HUES6 (cell line): Measurements from ENCODE around the gene KCNJ12.

ENCODE experiments used
- H3K27ac ChIP-seq: 2 replicates; pipeline ENCODE4 v1.7.0; 2013; ENCODE audit warnings: low read depth, mild to moderate bottlenecking, low read length, inconsistent platforms
- H3K27me3 ChIP-seq: 2 replicates; pipeline ENCODE4 v1.6.1; 2013; ENCODE audit warnings: low read length; ENCODE audit not compliant: control insufficient read depth, insufficient read depth
- H3K36me3 ChIP-seq: 2 replicates; pipeline ENCODE4 v1.6.1; 2013; ENCODE audit warnings: low read length; ENCODE audit not compliant: control insufficient read depth, insufficient read depth
- H3K4me1 ChIP-seq: 2 replicates; pipeline ENCODE4 v1.6.1; 2013; ENCODE audit warnings: low read length; ENCODE audit not compliant: control insufficient read depth, insufficient read depth
- H3K4me3 ChIP-seq: 2 replicates; pipeline ENCODE4 v1.5.1; 2013; ENCODE audit warnings: low read depth, low read length
- H3K9ac ChIP-seq: one replicate; pipeline ENCODE4 v1.6.1; 2013; ENCODE audit warnings: mild to moderate bottlenecking, low read length
- H3K9me3 ChIP-seq: 2 replicates; pipeline ENCODE4 v1.6.1; 2013; ENCODE audit warnings: low read depth, low read length; ENCODE audit not compliant: control insufficient read depth, insufficient read depth

The KCNJ12 gene

GRCh38 chr17:21358682-21359482 is 17.3 kb upstream of the KCNJ12 start:
- H3K36me3 ChIP-seq, result no peaks in the 10 kb centered on the region
- H3K9ac ChIP-seq, result no peak overlapping the region
- no peak overlapping the region for H3K27ac ChIP-seq
- H3K4me3 ChIP-seq, result no peak overlapping the region
- H3K9me3 ChIP-seq, result no peaks in the 10 kb centered on the region
- peaks cover 88% of the 10 kb centered on the region for H3K27me3 ChIP-seq
- H3K4me1 ChIP-seq, result peaks cover 39% of the 10 kb centered on the region

DNA sequence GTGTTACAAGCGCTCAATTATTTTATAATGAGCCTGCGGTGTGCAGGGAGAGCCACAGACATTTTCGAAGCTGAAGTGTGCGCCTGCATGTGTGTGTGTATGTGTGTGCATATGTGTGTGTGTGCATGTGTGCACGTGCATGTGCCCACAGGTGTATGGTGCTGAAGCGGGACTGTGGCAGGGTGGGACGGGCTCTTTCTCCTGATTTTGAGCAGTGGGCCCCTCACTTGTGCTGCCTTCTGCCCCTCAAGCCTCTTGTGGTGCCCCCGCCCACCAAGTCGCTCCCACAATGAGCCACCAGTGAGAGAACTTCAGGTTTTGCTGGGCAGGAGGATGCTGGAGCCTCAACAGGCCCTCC is 16.7 kb upstream of the KCNJ12 start:
- H3K27me3 ChIP-seq, result peaks cover 85% of the 10 kb centered on the region
- no peaks in the 10 kb centered on the region for H3K9me3 ChIP-seq
- H3K36me3 ChIP-seq, result no peaks in the 10 kb centered on the region
- H3K9ac ChIP-seq, result no peak overlapping the region
- H3K4me3 ChIP-seq, result no peak overlapping the region
- H3K4me1 ChIP-seq, result peaks cover 39% of the 10 kb centered on the region
- H3K27ac ChIP-seq, result no peak overlapping the region

DNA sequence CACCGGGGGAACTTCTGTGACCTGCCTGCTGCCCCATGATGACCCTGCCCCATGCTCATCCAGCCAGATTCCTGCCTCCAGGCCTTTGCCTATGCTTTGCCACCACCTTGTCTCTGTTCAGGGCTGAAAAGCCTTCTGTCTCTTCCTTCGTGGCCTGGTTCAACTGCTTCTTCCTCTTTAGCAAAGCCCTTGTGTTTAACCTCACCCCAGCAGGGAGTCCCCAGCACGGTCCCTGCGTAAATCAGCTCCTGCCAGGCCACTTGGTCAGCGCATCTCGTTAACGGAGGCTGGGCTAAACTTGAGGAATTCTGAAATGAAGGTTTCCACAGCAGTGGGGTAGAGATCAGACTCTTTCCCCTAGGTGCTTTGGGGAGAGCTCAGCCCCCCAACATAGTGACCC is 16.1 kb upstream of the KCNJ12 start:
- Histone ChIP-seq H3K4me1 (peaks cover 39% of the 10 kb centered on the region), H3K9me3 (no peaks in the 10 kb centered on the region), H3K36me3 (no peaks in the 10 kb centered on the region), H3K27me3 (peaks cover 79% of the 10 kb centered on the region), H3K4me3 (no peak overlapping the region), H3K27ac (no peak overlapping the region), H3K9ac (no peak overlapping the region)

GRCh38 chr17:21361020-21361809 is 14.9 kb upstream of the KCNJ12 start:
- Histone ChIP-seq H3K4me1 (peaks cover 39% of the 10 kb centered on the region), H3K27me3 (peaks cover 77% of the 10 kb centered on the region), H3K27ac (no peak overlapping the region), H3K9me3 (no peaks in the 10 kb centered on the region), H3K36me3 (no peaks in the 10 kb centered on the region), H3K9ac (no peak overlapping the region), H3K4me3 (no peak overlapping the region)

DNA sequence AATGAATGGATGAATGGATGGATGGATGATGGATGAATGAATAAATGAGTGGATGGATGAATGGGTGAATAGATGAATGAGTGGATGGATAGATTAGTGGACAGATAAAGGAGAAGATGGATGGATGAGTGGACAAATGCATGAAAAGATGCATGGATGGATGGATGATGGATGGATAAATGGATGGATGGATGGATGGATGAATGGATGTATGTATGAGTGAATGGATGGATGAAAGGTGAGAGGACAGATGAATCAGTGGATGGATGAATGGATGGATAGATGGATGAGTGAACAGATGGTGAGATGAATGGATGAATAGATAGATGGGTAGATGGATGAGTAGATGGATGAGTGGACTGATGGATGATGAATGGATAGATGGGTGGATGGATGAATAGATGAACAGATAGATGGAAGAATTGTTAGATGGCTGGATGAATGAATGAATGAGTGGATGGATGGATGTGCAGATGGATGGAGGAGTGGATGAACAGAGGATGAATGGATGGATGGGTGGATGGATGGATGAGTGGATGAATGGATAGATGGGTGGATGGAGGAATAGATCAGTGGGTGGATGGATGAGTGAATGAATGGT is 13.7 kb upstream of the KCNJ12 start:
- H3K27me3 ChIP-seq, result peaks cover 76% of the 10 kb centered on the region
- H3K9ac ChIP-seq, result no peak overlapping the region
- H3K4me1 ChIP-seq, result peaks cover 37% of the 10 kb centered on the region
- no peaks in the 10 kb centered on the region for H3K36me3 ChIP-seq
- no peak overlapping the region for H3K4me3 ChIP-seq
- no peaks in the 10 kb centered on the region for H3K9me3 ChIP-seq
- no peak overlapping the region for H3K27ac ChIP-seq

GRCh38 chr17:21363776-21364642 is 12.1 kb upstream of the KCNJ12 start:
- H3K4me1 ChIP-seq, result peaks cover 22% of the 10 kb centered on the region
- peaks cover 70% of the 10 kb centered on the region for H3K27me3 ChIP-seq

GRCh38 chr17:21365016-21365415 is 11.1 kb upstream of the KCNJ12 start:
- H3K9ac ChIP-seq, result no peak overlapping the region
- no peaks in the 10 kb centered on the region for H3K9me3 ChIP-seq
- peaks cover 65% of the 10 kb centered on the region for H3K27me3 ChIP-seq
- H3K4me1 ChIP-seq, result peaks cover 13% of the 10 kb centered on the region
- no peaks in the 10 kb centered on the region for H3K36me3 ChIP-seq
- H3K4me3 ChIP-seq, result no peak overlapping the region
- H3K27ac ChIP-seq, result no peak overlapping the region

More at GRCh38 chr17:21363776-21364642, 12.1 kb upstream of the KCNJ12 start:
- no peak overlapping the region for H3K9ac ChIP-seq
- no peaks in the 10 kb centered on the region for H3K9me3 ChIP-seq
- H3K36me3 ChIP-seq, result no peaks in the 10 kb centered on the region
- H3K27ac ChIP-seq, result no peak overlapping the region
- H3K4me3 ChIP-seq, result no peak overlapping the region

GRCh38 chr17:21368545-21369246 is 7.5 kb upstream of the KCNJ12 start:
- Histone ChIP-seq H3K27me3 (peaks cover 49% of the 10 kb centered on the region; the same call in 1 of the 2 replicates), H3K36me3 (no peaks in the 10 kb centered on the region), H3K9me3 (no peaks in the 10 kb centered on the region), H3K9ac (no peak overlapping the region), H3K27ac (no peak overlapping the region), H3K4me1 (peaks cover 32% of the 10 kb centered on the region), H3K4me3 (no peak overlapping the region)

DNA sequence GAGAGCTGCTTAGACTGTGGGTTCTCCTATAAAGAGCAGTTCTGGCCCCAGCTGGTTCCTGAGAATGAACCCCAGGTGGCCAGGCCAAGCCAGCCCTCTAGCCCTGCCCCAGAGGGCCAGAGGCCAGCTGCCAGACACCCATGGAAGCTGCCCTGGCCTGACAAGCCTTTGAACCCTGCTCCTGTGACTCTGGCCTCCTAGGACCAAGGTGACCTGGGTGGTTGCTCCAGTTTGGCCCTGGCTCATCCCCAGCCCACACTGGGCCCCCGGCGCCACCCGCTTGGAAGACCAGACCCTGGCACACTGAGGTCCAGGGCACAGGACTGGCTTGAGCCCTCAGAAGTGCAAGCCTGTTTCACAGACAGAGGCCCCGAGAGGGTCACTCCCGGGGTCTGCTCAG is 6.8 kb upstream of the KCNJ12 start:
- H3K4me3 ChIP-seq, result no peak overlapping the region
- H3K27me3 ChIP-seq, result peaks cover 52% of the 10 kb centered on the region; the same call in 1 of the 2 replicates
- no peak overlapping the region for H3K9ac ChIP-seq
- peaks cover 33% of the 10 kb centered on the region for H3K4me1 ChIP-seq
- H3K36me3 ChIP-seq, result no peaks in the 10 kb centered on the region
- H3K27ac ChIP-seq, result no peak overlapping the region
- H3K9me3 ChIP-seq, result no peaks in the 10 kb centered on the region

DNA sequence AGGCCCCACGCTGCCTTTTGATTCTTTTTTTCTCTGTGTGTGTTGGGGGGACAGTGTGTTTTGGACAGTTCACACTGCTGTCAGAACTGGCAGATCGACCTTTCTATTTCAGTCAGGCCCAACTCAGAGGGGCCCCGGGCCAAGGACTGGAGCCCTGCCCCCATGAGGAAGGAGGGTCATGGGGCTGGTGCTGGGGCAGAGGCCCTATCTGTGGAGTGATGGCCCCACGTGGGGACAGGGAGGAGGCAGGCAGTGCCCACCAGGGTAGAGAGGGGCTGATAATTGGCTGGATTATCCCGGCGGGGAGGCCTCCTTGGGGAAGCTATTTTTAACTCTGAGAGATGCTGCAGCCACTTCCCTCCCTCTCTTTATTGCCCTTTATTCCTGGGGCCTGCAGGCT is 5.7 kb upstream of the KCNJ12 start:
- Histone ChIP-seq H3K9me3 (no peaks in the 10 kb centered on the region), H3K36me3 (no peaks in the 10 kb centered on the region), H3K9ac (no peak overlapping the region), H3K4me1 (peaks cover 33% of the 10 kb centered on the region), H3K27me3 (peaks cover 62% of the 10 kb centered on the region), H3K27ac (no peak overlapping the region), H3K4me3 (no peak overlapping the region)
